Stimulated activated CD8-positive, alpha-beta memory T cell treated with anti-CD3 and anti-CD28 coated beads, Interleukin-2, amount 100 ng/mL, for 1 hour (primary cell): ENCODE data around the gene PERM1.
"Not testable (repeated sequence)": the region's sequence is repeated elsewhere in the genome, so short reads cannot be mapped to it uniquely, and the experiment has no call there.

Experiments
- DNase-seq, 2 donors: peaks; one replicate each; pipeline ENCODE4 v3.0.0-alpha.2; 2020; ENCODE audit warnings: low read depth in 2 of 2

PERM1 gene

GRCh38 chr1:947958-948357 lies 33.9 kb downstream of the PERM1 start:
- DNase-seq = no peak

GRCh38 chr1:946811-947210 lies 35.1 kb downstream of the PERM1 start:
- not testable (repeated sequence) for DNase-seq

DNA sequence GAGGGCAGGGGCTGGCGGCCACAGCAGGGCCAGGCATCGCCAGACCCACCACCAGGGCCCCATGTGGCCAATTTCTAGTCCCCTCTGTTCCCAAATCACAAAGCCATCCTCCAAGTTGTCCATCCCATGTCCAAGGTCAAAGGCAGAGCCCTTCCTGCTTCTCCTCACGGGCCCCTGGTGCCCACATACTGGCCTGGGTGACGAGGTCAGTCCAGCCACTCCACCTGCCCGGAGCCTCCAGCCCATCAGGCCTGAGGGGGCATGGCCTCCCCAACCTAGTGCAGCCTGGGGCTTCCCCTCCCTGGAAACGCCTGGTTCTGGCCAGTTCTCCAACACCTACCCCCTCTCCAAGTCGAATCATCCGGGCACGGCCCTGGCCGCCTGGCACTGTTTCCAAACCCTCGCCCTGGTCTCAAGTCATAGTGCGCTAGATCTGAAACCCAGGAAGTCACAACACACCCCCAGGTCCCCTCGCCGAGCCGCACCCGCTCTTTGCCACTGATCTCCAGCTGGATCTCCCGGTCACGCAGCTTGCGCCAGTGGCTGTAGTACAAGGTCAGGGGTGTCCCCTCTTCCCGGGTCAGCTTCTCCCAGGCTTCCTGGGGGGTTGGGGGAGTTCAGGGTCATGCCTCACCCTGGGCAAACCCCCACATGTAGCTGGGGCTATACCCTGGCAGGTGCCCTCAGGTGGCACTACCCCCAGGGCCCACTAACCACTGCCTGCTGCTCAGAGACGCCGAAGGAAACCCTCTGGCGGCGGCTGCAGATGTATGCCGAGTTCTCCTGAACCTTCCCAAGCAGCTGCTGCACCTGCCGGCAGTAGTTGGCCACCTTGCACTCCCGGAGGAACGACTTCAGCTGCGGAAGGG lies 36.0 kb downstream of the PERM1 start:
- no peak for DNase-seq

GRCh38 chr1:944341-945325 lies 37.3 kb downstream of the PERM1 start:
- no peak for DNase-seq

DNA sequence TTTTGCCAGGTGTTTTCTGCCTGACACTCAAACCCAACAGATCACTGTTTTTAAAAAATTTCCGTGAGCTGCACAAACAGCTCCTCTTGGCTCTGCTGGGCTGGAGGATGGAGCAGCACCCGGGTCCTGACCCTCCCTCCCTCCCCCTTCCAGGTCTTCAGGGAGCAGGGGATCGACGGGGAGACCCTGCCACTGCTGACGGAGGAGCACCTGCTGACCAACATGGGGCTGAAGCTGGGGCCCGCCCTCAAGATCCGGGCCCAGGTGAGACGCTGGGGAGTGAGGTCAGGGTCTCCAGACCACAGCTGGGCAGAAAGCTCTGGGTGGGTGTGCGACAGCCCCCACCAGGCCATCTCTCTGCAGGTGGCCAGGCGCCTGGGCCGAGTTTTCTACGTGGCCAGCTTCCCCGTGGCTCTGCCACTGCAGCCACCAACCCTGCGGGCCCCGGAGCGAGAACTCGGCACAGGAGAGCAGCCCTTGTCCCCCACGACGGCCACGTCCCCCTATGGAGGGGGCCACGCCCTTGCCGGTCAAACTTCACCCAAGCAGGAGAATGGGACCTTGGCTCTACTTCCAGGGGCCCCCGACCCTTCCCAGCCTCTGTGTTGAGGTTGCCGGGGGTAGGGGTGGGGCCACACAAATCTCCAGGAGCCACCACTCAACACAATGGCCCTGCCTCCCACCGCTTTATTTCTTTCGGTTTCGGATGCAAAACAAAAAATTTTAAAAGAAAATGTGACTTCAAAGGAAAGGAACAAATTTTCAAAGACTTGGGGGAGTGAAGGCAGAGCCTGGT lies 38.1 kb downstream of the PERM1 start:
- no peak for DNase-seq

DNA sequence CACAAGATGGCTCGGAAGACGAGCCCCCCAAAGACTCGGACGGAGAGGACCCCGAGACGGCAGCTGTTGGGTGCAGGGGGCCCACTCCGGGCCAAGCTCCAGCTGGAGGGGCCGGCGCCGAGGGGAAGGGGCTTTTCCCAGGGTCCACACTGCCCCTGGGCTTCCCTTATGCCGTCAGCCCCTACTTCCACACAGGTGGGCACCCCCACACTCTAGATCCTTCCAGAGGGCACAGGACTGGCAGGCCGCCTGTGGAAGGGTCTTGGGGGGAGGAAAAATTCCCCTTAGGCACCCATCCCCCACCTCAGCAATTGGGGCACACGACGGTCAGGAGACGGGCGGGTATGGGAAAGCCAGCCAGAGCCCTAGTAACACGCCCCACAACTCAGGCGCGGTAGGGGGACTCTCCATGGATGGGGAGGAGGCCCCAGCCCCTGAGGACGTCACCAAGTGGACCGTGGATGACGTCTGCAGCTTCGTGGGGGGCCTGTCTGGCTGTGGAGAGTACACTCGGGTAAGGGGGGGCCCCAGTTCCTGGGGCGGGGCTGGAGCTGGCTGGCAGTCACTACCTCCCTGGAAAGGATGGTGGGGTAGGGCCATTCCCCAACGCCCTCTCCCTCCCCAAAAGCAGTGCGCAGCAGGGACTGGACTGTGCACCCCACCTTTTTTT lies 38.9 kb downstream of the PERM1 start:
- no peak for DNase-seq

DNA sequence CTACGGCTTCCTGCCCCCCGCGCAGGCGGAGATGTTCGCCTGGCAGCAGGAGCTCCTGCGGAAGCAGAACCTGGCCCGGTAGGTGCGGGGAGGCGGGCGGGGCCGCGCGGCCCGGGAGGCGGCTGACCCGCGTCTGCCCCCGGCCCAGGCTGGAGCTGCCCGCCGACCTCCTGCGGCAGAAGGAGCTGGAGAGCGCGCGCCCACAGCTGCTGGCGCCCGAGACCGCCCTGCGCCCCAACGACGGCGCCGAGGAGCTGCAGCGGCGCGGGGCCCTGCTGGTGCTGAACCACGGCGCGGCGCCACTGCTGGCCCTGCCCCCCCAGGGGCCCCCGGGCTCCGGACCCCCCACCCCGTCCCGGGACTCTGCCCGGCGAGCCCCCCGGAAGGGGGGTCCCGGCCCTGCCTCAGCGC lies 39.5 kb downstream of the PERM1 start:
- DNase-seq = no peak

- no peak for DNase-seq
Measured at GRCh38 chr1:941588-942383, 40.1 kb downstream of the PERM1 start.

DNA sequence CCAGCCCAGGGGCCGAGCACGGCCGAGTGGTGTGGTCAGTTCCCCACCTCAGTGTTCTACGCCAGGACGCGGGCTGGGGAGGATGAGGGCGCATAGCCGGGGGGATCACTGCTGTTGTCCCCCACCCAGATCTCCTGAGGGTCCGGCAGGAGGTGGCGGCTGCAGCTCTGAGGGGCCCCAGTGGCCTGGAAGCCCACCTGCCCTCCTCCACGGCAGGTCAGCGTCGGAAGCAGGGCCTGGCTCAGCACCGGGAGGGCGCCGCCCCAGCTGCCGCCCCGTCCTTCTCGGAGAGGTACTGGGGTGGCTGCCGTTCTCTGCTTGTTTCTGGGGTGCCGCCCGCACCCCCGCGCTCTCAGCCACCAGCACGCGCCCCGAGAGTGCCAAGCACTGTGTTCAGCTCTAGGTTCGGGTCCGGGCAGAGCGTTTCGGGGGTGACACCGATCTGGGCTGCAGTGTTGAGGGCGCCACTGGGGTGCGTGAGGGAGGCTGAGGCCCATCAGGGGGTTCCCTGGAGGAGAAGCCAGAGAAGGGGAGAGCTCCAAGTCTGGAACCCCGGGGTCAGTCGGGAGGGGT lies 40.8 kb downstream of the PERM1 start:
- no peak for DNase-seq

DNA sequence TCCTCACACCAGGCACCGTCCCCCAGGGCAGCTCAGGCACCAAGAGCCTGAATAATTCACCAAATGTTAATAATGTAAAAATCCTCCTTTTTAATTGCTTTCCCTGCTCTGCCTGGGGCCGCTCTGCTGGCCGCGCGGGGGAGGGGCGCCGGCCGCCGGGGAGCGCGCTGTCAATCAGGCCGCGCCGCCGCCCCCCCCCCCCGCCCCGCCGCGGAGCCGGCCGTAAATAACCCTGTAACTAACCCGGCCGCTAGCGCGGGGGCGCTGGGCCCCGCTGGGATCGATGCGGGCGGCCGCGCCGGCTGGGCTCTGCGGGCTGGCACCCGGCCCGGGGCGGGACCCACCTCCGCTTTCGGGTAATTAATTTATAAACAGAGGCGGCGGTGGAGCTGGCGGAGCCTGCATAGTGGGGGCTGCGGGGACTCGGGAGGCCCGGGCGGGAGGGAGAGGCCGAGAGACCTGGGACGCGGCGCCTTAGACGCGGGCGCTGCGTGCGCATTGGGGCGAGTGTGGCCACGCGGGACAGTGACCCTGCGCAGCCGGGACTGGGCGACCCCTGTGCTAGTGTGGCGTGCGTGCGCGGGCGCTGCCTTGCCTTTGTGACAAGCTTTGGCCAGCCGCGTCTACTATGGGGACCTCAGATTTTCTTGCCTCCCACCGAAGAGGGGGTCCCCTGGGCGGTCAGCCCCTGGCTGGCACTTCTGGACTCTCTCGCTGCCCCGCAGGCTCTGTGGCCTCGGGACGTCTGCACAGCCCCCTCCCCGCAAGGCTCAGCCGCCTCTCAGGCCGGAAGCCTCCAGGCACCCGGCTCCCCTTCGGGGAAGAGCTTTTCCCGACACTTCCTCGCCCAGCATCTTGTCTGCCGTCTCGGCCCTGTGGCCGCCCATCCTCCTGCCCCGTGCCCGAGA lies 41.5 kb downstream of the PERM1 start:
- DNase-seq = no peak

DNA sequence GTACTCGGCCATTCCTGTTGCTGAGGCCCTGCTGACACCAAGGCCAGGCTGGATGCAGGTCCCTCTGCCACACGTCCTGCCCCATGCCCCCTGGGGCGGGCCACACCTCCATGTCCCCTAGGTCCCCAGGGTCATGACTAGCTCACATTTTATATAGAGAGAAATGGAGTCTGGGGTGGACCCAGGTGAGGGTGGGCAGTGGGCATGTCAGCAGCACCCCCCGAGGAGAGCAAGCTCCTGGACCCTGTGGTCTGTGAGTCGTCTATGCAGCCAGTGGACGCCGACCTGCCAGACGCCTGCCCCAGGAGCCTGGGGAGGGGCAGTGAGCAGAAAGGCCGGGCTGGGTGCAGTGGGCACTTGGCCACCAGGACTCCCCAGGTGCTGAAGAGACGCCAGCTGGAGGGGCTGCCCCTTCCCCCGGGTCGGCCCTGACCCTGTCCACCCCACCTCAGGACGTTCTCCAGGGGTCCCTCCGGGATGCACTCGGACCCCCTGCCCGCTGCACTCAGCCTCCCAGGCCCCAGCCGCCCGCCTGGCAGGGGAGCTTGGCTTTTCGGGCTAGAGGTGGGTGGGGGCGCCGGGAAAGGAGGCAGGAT lies 42.3 kb downstream of the PERM1 start:
- no peak for DNase-seq

GRCh38 chr1:938711-939489 lies 43.0 kb downstream of the PERM1 start:
- DNase-seq = no peak

GRCh38 chr1:938088-938683 lies 43.7 kb downstream of the PERM1 start:
- no peak for DNase-seq

DNA sequence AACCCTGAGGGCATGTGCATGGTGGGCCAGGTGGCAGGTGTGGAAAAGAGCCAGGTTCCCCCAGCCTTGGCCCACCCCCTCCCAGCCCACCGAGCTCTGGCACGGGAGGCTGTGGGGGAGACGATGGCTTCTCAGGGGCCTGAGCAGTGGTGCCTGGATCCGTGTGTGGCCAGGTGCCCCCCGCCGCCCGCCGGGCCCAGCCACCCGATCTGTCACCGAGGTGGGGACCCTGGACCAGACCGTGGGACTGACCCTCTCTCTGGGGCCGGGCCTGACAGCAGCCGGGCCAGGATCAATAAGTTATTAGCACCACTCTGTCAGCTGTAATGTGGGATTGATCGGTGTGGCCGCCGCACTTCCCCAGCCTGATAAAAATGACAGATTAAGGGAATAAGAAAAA lies 44.4 kb downstream of the PERM1 start:
- no peak for DNase-seq

DNA sequence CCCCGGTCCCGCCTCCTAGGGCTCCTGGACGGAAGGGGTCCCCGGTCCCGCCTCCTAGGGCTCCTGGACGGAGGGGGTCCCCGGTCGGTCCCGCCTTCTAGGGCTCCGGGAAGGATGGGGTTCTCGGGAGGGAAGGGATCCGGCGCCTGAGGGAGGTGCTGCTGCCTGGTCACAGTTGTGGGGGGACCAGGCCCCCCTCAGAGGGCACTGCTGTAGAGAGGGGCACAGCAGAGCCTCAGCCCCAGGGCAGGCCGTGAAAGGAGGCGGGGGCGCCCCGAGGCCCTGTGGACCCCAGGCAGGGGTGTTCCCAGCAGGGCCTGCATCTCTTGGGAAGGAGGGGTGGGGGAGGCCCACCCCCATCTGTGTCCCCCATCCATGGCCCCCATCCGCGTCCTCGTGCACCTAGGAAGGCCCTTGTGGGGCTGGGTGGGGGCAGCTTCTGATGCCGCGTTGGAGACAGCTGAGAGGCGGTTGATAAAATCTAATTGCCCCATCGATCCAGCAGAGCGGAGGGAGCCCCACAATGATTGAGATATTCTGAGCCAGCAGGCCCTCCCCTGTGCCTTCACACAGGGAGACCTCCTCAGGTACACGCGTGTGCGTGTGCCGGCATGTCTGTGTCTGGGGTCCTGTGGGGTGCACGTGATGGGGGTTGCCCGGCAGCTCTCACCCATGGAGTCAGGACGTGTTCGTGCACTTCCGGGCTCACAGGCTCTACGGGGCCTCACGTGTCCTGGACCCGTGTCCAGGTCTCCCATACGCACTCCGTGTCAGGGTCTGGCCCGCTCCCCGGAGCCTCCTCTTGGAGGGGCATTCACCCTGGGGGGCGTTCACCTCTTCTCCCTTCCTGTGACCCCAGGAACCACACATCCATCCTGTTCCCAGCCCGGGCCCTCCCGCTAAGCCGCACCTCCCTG lies 45.3 kb downstream of the PERM1 start:
- DNase-seq = no peak

- DNase-seq = no peak
Measured at GRCh38 chr1:935751-936231, 46.1 kb downstream of the PERM1 start.
